CD14-positive monocyte (primary cell): ENCODE data around the gene THBS3. TPM values are rescaled to one million over a fixed set of nuclear protein-coding genes. Genes with fewer than 3 reads are reported as not detected.
A peak's percentile ranks its signal among the peaks of the same experiment; 100 is the strongest.
"Not testable (repeated sequence)": the region's sequence is repeated elsewhere in the genome, so short reads cannot be mapped to it uniquely, and the experiment has no call there.

Experiments
- DNase-seq, 3 donors: peaks; one replicate each; pipeline ENCODE4 v3.0.0-alpha.2; 2011 to 2022
- H2AFZ ChIP-seq: 2 replicates; pipeline ENCODE4 v1.6.0; 2012; ENCODE audit warnings: mild to moderate bottlenecking, low read depth, low read length, inconsistent platforms; ENCODE audit not compliant: insufficient read depth, poor library complexity, severe bottlenecking
- H3K27ac ChIP-seq, 2 donors: 1 replicate in 1 of 2; 2 replicates in 1 of 2; pipeline ENCODE4 v1.5.1; 2012 to 2013; ENCODE audit warnings: low read length in 2 of 2, control low read depth in 1 of 2, inconsistent platforms in 1 of 2, low read depth in 1 of 2, mild to moderate bottlenecking in 1 of 2
- H3K27me3 ChIP-seq, 2 donors: one replicate each; pipeline versions ENCODE4 v1.6.0 to v1.6.1; 2011 to 2013; ENCODE audit warnings: low read length in 2 of 2; ENCODE audit not compliant: control insufficient read depth in 2 of 2, insufficient read depth in 2 of 2
- H3K36me3 ChIP-seq, 2 donors: replicated peaks in 1 of 2; 1 replicate in 1 of 2; 2 replicates in 1 of 2; pipeline versions ENCODE4 v1.5.1 to v1.6.1; 2012 to 2013; ENCODE audit warnings: low read length in 2 of 2, control low read depth in 1 of 2, inconsistent platforms in 1 of 2, mild to moderate bottlenecking in 1 of 2; ENCODE audit not compliant: insufficient read depth in 2 of 2, control insufficient read depth in 1 of 2
- H3K4me1 ChIP-seq, 2 donors: 1 replicate in 1 of 2; 2 replicates in 1 of 2; pipeline versions ENCODE4 v1.5.1 to v1.6.1; 2012 to 2013; ENCODE audit warnings: low read length in 2 of 2, control low read depth in 1 of 2, inconsistent platforms in 1 of 2, mild to moderate bottlenecking in 1 of 2, moderate library complexity in 1 of 2; ENCODE audit not compliant: insufficient read depth in 2 of 2, control insufficient read depth in 1 of 2
- H3K4me2 ChIP-seq: replicated peaks from 2 replicates; pipeline ENCODE3; 2012; ENCODE audit warnings: low read length, moderate library complexity, mild to moderate bottlenecking; ENCODE audit not compliant: poor library complexity, severe bottlenecking; ENCODE audit errors: extremely low read depth
- H3K4me3 ChIP-seq, 3 experiments: fragments of 200-600 bp in 1 of 3; sonication (generic) in 1 of 3; replicated peaks in 1 of 3; 1 replicate in 2 of 3; 2 replicates in 1 of 3; pipeline ENCODE4 v1.5.1; 2011 to 2013; ENCODE audit warnings: low read length in 3 of 3, mild to moderate bottlenecking in 3 of 3, control low read depth in 2 of 3, low read depth in 2 of 3, inconsistent platforms in 1 of 3, moderate library complexity in 1 of 3
- H3K79me2 ChIP-seq: 2 replicates; pipeline ENCODE4 v1.6.0; 2012; ENCODE audit warnings: mild to moderate bottlenecking, control low read depth, inconsistent platforms, low read length, moderate library complexity; ENCODE audit not compliant: insufficient read depth
- H3K9ac ChIP-seq: 2 replicates; pipeline ENCODE4 v1.6.0; 2017; ENCODE audit warnings: low read length, mild to moderate bottlenecking; ENCODE audit not compliant: insufficient read depth, poor library complexity, severe bottlenecking
- H3K9me3 ChIP-seq, 2 donors: replicated peaks in 1 of 2; 1 replicate in 1 of 2; 2 replicates in 1 of 2; pipeline versions ENCODE4 v1.5.1 to v1.6.1; 2012 to 2013; ENCODE audit warnings: low read length in 2 of 2, control low read depth in 1 of 2; ENCODE audit not compliant: control insufficient read depth in 1 of 2, insufficient read depth in 1 of 2
- H4K20me1 ChIP-seq: 2 replicates; pipeline ENCODE4 v1.6.0; 2012; ENCODE audit warnings: mild to moderate bottlenecking, low read length, control low read depth, moderate library complexity; ENCODE audit not compliant: insufficient read depth
- H3K27ac Mint-ChIP-seq, 7 donors: one replicate each; pipeline ENCODE4 v1.8.0; 2020; ENCODE audit warnings: mild to moderate bottlenecking in 7 of 7, mixed read lengths in 7 of 7, moderate library complexity in 6 of 7, inconsistent platforms in 2 of 7
- H3K27me3 Mint-ChIP-seq, 3 donors: one replicate each; pipeline ENCODE4 v1.8.0; 2021 to 2022; ENCODE audit warnings: low read depth in 3 of 3, mild to moderate bottlenecking in 3 of 3, mixed read lengths in 3 of 3, moderate library complexity in 3 of 3, inconsistent platforms in 1 of 3
- H3K36me3 Mint-ChIP-seq, 2 donors: one replicate each; pipeline ENCODE4 v1.8.0; 2020; ENCODE audit warnings: mixed read lengths in 2 of 2, inconsistent platforms in 1 of 2, mild to moderate bottlenecking in 1 of 2
- H3K4me1 Mint-ChIP-seq: one replicate; pipeline ENCODE4 v1.8.0; 2020; ENCODE audit warnings: mild to moderate bottlenecking, mixed read lengths
- H3K4me3 Mint-ChIP-seq, 2 donors: one replicate each; pipeline ENCODE4 v1.8.0; 2020; ENCODE audit warnings: mild to moderate bottlenecking in 2 of 2, mixed read lengths in 2 of 2, moderate library complexity in 1 of 2
- H3K9me3 Mint-ChIP-seq, 7 donors: one replicate each; pipeline ENCODE4 v1.8.0; 2020 to 2022; ENCODE audit warnings: mixed read lengths in 7 of 7, mild to moderate bottlenecking in 6 of 7, moderate library complexity in 6 of 7, inconsistent platforms in 2 of 7
- CTCF ChIP-seq: fragments of 200-600 bp; IDR thresholded peaks from one replicate; pipeline ENCODE4 v1.8.0; 2022; ENCODE audit warnings: antibody characterized with exemption, mild to moderate bottlenecking
- WGBS: methylation state at CpG from one replicate; pipeline ENCODE4 v1.1.5; 2013; ENCODE audit warnings: missing lambda C conversion rate; ENCODE audit not compliant: insufficient coverage; 5-methylcytosine and 5-hydroxymethylcytosine counted together
- intact Hi-C, 2 donors: fragments of 100-400 bp; cut with micrococcal nuclease; formaldehyde crosslinking; loops; one replicate each; pipeline versions ENCODE4 v1.15.0 to v1.15.1; 2023
- polyA plus RNA-seq, 3 donors: library from polyadenylated mRNA; depleted of rRNA in 1 of 3; unstranded in 2 of 3; stranded (reverse) in 1 of 3; fragments of 300-500 nt in 2 of 3; fragments of >200 nt in 1 of 3; fragmentation: Illumina TruSeq in 2 of 3; gene quantifications; 1 replicate in 2 of 3; 2 replicates in 1 of 3; pipeline ENCODE4 v1.2.3, GENCODE V29; 2012 to 2021

The THBS3 gene
- polyA plus RNA-seq, 3 donors = 3.2 to 50.7 (median 5.3) TPM

GRCh38 chr1:155247667-155248553, 40.2 kb upstream of the THBS3 start:
- no peak overlapping the region for H3K4me3 Mint-ChIP-seq
- H3K27me3 ChIP-seq = no peaks in the 10 kb centered on the region
- H3K27ac ChIP-seq = no peak overlapping the region
- no peak for TF ChIP-seq CTCF
- H3K4me2 ChIP-seq = no peak overlapping the region
- 96% methylated on average over 22 of the region's 26 CpGs for WGBS
- no peak overlapping the region for H3K4me3 ChIP-seq
- no peaks in the 10 kb centered on the region for H3K9me3 ChIP-seq
- H3K9me3 Mint-ChIP-seq = no peaks in the 10 kb centered on the region
- no peaks in the 10 kb centered on the region for H3K36me3 ChIP-seq
- peaks cover 5 to 11% of the 10 kb centered on the region in 2 donors for H3K36me3 Mint-ChIP-seq
- H2AFZ ChIP-seq = no peak overlapping the region
- intact Hi-C loops = no loop called here
- H3K4me1 Mint-ChIP-seq = peaks cover 27% of the 10 kb centered on the region
- no peak for DNase-seq
- H3K4me1 ChIP-seq = peaks cover 22 to 34% of the 10 kb centered on the region in 2 donors
- peak overlapping the region in 1 of 7 donors; percentile 58 for H3K27ac Mint-ChIP-seq
- no peak overlapping the region for H3K9ac ChIP-seq
- peaks cover 0 to 6% (median 2%) of the 10 kb centered on the region in 3 donors for H3K27me3 Mint-ChIP-seq
- peaks cover 11% of the 10 kb centered on the region for H3K79me2 ChIP-seq
- H4K20me1 ChIP-seq = no peaks in the 10 kb centered on the region

- H3K27ac ChIP-seq, H3K4me2 ChIP-seq, DNase-seq, H3K9me3 Mint-ChIP-seq, H3K9ac ChIP-seq, H4K20me1 ChIP-seq, H3K27me3 ChIP-seq, H3K9me3 ChIP-seq, H3K4me3 Mint-ChIP-seq, H3K4me3 ChIP-seq, H3K27me3 Mint-ChIP-seq, intact Hi-C loops, H3K27ac Mint-ChIP-seq, H3K36me3 ChIP-seq, H2AFZ ChIP-seq: not testable (repeated sequence)
- Histone ChIP-seq H3K79me2 (peaks cover 18% of the 10 kb centered on the region), H3K4me1 (peaks cover 33 to 45% of the 10 kb centered on the region in 2 donors)
- Mint-ChIP-seq H3K36me3 (peaks cover 5 to 11% of the 10 kb centered on the region in 2 donors), H3K4me1 (peaks cover 37% of the 10 kb centered on the region)
- WGBS = 100% methylated on average over 2 of the region's 3 CpGs
Observed at GRCh38 chr1:155246796-155247195, 39.1 kb upstream of the THBS3 start.
